ENCODE measurements around the gene AGMO. TPM values are rescaled to one million over a fixed set of nuclear protein-coding genes. Genes with fewer than 3 reads are reported as not detected.

Gene AGMO
- total RNA-seq, 1 donor from 2014 or later: not detected

DNA sequence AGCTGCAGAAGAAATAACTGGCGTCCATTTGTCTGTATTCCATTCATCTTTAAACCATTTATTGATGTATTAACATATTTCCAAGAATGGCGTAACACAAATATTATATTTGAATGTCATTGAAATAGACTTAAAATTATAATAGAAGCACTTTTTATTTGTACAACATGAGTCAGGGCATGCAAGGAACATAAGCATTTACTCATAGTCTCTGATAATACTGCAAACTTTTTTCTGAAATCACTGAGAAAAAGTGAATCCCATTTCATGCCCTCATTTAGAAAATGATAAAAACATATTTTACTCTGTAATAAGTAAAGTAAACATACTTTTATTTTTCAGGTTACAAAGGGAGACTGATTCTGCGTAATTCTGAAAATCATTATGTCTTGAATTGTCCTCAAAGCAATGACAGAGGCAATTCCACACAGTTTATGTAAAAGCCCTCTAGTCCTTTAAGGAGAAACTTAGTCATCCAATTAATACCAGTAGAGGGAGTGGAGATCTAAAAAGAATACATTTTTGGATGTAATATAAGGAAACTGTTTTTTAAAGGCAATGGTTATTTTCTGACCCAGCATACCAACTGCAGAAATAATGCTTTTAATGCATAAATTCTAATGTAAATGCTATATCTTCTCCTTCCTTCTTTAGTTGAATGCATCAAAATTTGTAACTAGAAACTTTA is 58.1 kb downstream of the AGMO start:
- no peak for DNase-seq (ENCODE audit: low read depth, low spot score)

DNA sequence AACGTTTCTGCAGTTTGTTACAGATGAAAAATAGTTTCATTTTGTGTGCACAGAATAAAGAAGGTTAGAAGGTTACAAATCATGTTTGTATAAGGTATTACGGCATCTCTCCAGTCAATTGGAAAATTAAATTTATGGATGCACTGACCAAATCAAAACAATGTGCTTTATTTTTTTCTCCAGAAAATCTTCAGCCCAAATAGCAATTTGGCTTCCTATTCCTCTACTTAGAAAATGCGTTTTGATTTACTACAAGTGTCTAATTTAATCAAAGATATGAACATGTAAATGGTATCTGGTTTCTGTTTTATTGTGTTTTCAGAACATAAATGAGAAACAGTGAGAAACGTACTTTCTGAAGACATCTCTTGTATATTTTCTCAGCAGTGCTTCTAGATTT is 63.4 kb downstream of the AGMO start:
- no peak for DNase-seq (ENCODE audit: low read depth, low spot score)

DNA sequence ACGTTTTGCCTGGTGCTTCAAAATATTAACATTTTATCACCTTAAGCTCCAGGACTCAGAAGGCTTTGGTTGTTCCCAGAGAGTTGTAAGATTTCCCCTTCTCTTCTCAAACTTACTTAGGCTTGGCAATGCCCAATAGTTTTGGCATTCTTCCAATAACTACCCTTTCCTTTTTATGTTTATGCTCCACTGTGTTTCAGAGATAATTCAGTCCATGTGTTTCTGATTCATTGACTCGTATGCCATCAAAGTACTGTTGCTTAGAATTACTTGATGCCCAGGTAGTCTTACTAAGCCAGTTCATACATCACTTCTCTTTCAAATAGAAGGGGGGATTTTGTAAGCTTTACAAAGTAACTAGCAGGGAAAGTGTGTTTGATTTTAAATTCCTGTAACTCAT is 66.6 kb downstream of the AGMO start:
- no peak for DNase-seq (ENCODE audit: low read depth, low spot score)

DNA sequence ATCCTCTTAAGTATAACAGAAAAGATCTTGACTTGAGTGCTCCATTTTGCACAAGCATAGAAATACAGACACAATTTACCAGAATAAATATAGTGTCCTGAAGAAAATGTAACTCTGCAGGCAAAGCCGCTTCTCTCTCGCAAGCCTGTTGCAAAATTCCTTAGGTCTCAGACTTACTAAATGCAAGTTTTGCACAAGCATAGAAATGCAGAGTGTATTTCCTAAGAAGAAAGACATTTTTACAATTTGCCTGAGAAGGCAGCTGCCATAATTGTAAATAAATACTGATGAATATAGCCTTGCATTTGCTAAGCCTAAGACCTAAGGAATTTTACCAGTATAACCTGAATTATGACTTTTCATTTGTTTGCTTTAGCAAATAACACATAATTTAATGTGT is 67.1 kb downstream of the AGMO start:
- no peak for DNase-seq (ENCODE audit: low read depth, low spot score)

DNA sequence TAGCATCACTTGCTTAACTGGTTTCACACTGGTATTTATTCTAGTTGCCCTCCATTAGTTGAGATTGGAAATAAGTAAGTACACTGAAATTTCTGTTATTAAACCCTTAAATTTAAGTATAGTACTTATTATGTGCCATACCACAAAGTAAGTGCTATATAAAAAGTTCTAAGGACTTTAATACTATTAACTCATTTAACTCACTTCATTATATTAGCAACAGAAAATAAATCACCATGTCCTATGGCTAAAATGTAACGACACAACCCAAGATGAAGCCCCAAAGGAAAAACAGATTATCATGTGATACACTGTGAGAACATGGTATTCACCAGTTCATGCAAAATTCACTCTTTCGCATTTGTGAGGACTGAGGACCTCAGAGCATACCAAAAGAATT is 70.5 kb downstream of the AGMO start:
- DNase-seq (ENCODE audit: low read depth, low spot score): no peak

DNA sequence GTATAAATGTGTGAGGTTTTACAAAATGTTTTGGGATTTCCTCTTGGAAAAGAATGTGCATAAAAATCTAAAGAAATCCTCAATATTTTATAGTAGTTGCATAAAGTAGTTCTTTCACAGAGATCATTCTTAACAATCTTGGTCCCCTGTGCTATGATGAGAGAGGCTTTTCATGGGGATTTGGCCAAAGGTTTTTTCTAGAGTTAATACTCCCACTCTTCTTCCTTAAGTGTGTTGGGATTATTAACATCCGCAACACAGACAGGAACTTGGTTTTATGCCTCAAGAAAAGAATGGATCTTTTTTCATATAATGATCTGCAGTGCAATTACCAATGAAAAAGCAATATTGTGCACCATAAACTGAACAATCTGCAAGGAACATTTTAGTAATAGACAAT is 71.5 kb downstream of the AGMO start:
- no peak for DNase-seq (ENCODE audit: low read depth, low spot score)

DNA sequence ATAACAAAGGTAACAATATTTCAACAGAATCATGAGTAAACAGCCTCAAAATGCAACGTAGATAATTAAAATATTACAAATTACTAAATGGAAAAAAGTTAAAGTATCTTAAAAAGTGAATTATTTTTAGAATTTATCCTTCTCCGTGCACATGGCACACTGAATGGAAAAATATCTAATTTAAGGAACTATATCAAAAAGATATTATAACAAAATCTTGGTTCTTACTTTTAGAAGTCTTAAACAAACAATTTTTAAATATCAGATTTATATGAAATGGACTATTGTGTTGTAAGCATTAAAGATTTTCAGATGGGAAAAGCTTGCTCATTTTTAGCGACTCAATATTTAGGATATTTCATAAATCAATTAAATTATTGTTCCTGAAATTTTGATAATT is 72.0 kb downstream of the AGMO start:
- no peak for DNase-seq (ENCODE audit: low read depth, low spot score)

DNA sequence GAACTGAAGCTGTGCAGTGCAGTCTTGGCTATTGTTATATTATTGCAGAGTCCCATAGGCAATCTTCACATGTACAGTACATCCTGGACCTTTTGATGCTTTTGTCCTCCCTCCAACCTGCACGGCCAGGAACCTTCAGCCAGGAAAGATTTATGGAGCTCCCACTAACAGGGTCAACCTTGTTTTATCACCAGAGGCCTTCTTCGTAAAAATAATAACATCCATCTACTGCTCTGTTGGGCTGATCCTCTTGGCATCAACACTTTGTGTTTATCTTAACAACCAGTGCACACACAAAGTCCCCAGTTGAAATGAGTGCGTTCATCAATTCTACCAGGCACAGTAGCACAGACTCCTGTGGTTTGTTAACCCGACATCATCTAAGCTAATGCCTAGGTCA is 72.4 kb downstream of the AGMO start:
- no peak for DNase-seq (ENCODE audit: low read depth, low spot score)

DNA sequence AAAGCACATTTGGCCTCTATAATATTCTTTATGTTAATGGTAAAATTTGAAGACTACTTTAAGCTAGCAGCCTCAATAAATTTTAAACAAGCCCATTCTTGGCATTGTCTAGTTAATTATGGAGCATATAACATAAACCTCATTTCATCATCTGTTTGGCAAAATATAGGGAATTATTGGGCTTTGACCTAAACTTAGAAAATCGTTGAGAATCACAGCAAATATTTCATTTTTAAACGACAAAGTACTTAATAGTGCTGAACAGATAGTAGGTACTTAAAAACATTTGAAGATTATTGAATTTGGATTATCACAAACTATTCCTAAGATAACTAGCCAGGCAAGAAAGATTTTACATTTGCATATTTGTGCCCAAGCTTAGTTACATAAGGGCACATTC is 73.4 kb downstream of the AGMO start:
- no peak for DNase-seq (ENCODE audit: low read depth, low spot score)

DNA sequence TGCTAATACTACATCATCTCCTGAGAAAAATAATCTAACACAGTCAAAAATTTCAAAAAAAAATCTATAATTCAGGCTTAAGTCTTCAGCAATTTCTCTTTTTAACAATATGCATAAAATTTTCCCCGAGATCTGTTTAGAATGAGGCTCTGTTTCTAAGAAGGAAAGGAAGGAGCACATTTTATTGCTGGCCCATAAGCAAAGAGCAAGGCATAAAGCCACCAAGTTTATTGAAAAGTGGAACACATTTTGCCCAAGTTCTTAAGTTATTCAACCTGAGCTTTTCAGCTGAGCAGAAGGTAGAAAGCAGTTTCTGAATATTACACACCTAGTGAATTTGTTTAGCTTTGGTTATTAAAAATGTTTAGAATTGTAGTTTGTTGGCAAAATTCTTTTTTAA is 73.9 kb downstream of the AGMO start:
- DNase-seq (ENCODE audit: low read depth, low spot score): no peak

DNA sequence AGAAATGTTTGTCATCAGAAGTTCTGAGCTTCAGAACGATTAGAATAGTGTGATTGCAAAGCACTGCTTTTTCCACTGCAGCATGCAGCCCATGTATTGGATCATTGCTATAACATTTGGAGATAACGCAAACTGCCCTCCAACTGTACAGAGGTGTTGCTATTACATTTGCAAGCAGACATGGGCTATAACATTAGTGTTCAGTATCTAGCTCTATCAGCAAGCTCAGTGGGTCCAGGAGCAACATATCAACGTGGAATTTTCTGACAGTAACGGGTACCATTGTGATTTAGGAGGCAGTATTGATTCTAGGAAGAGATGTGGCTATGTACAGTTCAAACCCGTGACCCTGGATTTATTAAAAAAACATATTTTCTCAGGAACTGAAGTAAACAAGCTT is 75.8 kb downstream of the AGMO start:
- no peak for DNase-seq (ENCODE audit: low read depth, low spot score)

DNA sequence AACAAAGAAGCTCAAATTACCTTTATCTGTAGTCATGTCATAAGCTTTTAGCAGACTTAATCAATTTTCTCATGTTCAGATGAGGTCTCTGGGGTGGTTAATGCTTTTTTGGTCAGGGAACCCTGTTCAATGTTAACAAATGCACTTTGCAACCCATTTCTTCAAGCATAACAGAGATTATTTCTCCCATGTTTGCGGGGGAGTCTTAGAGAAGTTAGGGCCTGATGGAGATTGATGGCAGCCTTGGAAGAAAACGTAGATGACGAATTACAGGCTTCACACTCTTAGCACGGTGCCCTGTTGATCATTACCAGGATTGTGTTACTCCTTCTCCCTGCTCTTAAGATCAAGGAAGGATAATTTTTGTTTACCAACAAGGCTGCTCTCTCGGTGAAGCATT is 76.4 kb downstream of the AGMO start:
- no peak for DNase-seq (ENCODE audit: low read depth, low spot score)

DNA sequence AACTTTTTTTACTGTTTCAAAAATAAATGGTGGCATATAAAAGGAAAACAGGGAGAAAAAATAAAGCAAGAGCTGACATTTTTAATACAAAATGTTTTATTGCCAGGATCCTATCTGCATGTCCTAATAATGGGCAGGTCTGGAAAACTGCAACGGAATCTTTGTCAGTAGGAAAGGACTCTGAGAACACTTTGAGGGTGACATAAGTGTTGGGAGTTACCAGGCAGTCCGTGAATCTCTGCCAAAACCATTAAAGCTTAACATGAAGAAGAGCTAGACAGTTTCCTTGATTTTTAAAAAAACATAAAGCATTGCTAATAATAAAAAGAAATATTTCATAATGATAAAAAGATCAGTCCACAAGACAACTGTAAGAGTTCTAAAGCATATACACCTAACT is 80.7 kb downstream of the AGMO start:
- DNase-seq (ENCODE audit: low read depth, low spot score): no peak

DNA sequence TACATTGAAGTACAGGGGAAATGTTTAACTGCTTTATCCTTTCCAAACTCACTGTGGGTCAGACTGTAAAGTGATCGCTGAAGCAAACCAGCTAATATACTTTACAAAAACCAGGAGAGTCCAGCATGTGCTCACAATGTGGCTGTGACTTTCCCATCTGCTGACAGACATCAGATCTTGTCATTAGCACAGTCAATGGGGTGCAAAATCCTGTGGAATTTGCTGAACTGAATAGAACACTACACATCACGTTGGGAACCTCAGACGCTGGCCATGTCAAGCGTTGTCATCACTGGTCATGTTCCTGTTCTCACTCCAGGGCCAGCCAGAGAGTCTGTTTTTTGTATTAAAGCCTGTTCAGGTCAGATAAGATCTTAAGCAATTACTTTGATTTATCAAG is 83.4 kb downstream of the AGMO start:
- no peak for DNase-seq (ENCODE audit: low read depth, low spot score)

DNA sequence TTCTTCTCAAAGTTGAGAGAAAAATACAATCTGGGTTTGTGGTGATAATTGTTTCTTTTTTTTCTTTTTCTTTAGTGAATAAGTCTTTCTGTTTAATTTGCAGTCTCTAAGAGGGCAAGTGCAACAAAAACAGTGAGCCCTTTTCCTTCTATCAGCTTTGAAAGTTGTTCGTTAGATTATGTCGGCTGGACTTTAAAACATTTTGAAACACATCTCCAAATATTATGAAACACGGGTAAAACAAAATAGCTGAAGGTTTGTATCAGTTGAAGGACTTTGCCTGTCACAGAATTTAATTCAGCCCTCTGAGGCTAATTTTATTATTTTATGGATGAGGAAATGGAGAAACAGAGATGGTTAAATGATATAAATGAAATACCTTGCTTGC is 85.3 kb downstream of the AGMO start:
- no peak for DNase-seq (ENCODE audit: low read depth, low spot score)

DNA sequence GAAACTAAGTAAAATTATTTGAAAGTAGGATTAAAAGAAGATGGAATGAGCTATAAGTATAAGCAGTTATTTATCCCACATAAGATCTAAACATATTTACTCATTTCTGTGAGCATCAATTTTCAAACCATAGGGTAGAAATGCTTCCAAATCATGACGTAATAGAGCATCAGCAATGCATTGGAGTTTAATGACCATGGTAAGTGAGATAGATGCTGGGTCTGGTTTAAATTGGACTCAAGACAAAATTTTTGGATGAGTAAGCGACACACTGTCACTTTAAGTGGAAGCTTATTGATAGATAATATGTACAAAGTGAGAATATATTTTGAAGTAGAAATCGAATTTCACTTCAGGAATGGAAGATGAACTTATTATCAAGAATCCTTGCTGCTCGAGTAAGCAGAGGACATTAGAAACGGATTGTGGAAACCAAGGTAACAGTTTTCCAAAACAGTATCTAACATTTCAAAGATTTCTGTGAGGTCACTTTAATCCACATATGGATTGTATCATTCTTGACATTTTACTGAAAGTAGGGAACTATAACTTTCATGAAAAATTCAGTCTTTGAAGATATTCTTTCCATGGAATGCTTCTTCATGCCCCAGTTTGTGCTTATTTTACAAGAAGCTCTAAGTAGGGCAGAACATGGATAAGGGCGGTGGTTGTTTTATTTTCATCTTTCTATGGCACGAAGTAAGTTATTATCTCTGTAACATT is 85.8 kb downstream of the AGMO start:
- no peak for DNase-seq (ENCODE audit: low read depth, low spot score)

DNA sequence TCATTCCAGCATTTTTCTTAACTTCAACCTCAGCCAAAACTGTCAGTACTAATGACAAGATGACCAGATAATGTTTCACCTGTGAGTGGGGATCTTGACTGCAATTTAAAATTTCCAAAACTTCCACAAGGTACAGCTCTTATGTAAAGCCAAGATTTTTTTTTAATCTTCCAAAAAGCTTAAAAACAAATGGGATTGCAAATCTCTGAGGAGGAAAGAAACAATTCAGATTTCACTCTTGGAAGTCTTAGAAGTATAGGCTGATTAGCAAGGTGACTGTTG is 90.2 kb downstream of the AGMO start:
- DNase-seq (ENCODE audit: low read depth, low spot score): no peak

DNA sequence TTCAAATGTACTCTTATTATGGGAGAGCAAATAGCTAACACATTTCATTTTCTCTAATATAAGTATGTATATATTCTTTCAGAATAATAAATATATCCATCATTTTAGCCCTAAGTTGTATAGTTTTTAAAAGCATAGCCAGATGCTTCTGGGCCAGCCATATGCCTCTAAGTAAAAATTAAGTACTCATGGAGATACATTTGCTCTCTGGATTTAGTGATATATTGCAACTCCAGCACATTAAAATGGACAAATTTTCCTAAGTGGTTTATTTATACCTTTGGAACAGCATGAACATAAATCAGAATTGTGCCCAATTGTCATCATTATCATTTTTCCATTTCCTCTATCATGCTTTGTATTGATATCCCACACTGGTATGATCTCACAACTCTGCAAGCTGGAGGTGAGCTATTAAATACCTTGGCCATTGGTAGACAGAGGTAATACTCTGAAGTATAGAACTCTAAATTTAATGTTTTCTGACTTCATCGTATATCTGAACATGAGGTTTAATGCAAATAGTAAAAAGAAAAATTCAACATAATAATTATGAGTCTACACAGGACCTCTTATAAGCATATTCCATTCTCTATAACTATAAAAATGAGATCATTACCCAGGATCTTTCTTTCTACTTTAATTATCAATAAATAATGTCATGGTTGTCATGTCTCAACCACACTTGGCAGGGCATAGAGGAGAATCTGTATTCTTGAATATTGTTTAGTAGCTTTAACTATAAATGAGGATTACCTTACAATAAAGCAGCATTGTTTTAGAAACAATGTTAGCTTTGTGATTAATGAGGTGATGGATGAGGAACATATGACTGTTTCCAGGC is 90.8 kb downstream of the AGMO start:
- no peak for DNase-seq (ENCODE audit: low read depth, low spot score)

DNA sequence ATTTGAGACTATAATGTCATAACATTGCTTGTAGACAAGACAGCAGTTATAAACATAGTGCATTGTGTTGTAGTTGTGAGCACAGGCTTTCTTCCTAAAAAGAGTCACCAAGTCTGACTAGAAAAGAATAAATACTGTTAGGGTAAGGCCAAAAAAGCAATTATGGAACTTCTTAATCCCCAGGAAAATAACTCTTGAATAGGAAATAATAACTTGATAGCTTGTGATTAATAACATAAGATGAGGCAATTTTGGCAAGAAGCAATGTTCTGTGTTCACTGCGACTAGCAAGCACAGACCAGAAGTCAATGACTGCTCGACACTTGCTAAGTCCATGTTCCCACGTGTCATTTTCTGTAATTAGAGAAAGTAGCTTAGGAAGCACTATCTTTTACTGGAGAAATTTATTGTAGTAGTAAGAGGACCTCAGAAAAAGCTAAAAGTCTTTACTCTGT is 97.1 kb downstream of the AGMO start:
- no peak for DNase-seq (ENCODE audit: low read depth, low spot score)

DNA sequence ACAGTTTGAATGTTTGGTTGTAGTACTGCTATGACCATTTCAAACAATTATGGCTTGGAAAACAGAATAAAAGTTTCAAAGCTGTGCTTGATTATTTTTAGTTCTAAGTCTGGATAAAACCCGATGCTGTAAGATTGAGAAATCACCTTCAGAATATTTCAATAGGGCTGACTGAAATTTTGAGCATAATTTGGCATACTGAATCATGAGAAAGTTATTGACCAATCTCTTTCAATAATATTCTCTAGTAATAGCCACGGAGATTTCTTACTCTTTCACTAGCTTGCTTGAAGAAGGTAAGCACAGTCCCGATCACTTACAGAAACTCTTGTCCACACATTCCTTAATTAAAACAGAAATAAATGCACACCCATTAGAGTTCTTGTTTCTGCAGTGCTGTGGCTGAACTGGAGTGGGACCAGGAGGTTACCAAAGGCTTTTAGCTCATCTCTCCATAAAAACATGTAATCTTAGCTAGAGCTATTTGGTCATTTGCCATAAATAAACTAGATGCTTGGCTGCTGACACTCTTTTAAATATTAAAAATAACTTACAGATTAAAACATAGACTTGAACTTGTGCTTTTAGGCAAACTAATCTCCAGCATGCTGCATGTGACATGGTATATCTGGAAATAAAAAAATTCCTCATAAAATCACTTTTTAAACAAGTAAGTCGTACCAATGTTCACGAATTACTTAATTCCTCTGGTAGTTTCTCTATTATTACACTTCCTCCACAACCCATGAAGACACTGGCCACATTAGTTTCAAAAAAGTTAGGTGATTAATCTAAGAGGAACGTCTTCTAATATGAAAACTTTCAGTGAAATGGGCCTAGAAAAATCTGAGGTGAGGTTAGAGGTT is 97.8 kb downstream of the AGMO start:
- DNase-seq (ENCODE audit: low read depth, low spot score): no peak

DNA sequence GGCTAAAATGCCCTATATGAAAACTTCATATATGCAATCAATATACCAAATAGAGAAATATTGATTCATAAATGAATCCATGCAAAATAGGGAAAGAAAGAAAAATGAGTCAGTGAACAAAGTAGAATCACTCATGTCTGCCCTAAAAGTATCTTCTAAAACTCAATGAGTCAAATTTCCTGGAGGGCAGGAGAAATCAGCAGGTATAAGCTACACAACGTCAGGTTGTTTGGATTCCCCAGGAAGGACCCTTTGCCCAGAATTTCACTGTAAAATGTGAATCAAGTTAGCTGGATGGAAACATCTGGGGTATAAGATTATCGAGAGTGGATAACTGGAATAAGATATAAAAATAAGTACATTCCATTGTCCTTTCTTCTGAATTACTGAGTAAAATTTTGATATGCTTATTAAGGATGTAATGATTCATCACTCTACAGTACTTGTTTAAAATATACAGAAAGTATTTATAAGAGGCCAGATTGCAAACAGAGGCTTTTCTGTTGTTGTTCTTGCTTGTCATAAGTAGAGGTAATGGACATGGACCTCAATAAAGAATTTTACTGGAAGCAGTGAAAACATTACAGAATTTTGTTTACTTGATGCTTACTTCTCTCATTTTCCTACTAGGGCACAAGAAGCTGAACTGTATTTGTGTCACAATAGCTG is 99.0 kb downstream of the AGMO start:
- no peak for DNase-seq (ENCODE audit: low read depth, low spot score)

Measured in pulmonary artery endothelial cell (primary cell).